GM15510 (cell line): Measurements from ENCODE around the gene TPTE2.

ENCODE experiments used
- POLR2A ChIP-seq: IDR thresholded peaks from 3 replicates; pipeline ENCODE4 v1.6.1; 2011; ENCODE audit warnings: borderline replicate concordance; ENCODE audit not compliant: insufficient read length; ENCODE audit errors: extremely low read depth

The TPTE2 gene

DNA sequence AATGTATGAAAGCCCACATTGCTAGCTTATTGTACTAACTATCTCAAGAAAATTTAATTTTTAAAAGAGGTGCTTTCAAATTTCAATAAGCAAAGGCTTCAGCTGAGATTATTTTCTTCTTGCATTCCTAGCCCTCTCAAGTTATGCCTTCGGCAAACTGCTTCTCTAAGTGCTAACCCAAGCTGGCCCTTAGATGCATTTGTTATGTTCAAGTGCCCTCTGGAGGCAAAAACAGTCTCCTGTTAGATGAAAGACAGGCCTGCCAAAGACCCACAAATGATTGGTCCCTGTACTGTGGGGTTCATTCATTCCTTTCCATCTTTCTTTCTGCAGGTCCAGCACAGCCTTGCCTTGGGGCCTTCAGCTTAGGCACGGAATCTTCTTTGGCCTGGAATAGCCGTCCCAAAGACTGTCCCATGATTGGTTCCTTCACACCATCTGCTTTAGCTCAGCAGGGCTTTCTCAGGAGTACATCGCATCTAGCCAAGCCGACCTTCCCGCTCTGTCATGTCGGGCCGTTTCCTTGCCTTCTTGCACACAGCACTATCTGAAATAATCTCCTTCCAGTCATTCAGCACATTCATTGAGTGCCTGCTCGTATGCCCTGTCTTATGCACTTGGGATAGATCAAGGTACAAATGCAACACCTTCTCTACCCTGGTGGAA lies 26.4 kb upstream of the TPTE2 start:
- TF ChIP-seq POLR2A: no peak

DNA sequence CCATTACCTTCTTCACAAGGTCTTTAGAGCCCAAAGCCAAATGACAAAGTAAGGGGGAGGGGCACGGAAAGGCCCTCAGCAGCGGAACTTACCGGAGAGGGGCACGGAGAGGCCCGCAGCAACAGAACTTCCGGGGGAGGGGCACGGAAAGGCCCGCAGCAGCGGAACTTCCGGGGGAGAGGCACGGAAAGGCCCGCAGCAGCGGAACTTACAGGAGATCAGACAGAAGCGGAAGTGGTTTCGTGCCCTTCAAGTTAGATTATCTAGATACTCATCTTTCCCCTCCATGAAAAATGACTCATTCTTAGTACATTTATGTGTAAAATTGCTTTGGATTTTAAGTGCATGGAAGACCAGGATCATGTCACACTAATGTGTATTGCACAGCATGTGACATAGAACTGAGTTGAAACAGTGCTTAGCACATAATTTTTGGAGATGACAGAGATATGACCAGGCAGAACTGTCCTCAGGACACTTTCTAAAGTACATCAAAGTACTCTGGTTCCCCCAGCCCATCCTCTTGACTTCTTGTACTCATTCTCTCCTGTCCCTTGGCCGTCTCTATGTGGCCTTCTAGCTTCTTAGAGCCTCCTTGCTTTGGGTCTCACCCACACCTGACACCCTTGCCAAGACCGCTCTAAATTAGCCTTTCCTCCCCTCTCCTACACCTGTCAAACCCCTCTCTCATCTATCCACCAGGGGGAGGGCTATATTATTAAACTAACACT lies 25.7 kb upstream of the TPTE2 start:
- TF ChIP-seq POLR2A: peak; percentile 50

DNA sequence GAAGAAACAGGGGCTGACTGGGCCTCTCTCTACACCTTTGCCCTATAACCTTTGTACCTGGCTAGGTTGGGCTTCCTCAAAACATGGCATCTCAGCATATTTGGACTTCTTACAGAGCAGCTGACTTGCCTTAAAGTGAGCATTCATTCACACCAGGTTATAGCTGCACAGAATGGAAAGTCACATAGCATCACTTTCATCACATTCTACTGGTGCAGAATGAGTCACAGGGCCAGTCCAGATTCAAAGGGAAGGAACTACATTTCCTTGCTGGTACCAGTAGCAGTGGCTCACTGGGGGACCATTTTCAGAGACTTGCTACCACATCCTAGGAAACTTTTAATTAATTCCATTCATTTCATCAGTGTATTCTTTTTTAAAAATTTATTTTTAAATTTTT lies 20.3 kb upstream of the TPTE2 start:
- TF ChIP-seq POLR2A: no peak

DNA sequence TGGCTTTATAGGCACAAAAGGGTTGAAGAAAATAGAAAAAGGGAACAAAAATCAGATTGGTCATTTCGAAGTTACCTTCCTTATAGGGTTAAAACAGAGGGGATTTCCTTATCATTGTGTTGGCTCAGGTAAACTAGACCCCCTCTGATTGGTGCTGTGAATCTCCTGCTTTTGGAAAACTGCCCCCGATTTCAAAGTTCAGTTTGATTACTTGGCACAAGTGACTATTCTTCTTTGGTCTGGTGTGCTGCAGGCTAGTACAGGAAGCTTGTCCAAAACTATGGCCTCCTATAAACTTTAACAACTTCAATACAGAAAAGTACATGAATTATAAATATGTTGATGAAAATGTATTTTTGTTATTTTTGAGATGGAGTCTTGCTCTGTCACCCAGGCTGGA lies 13.9 kb upstream of the TPTE2 start:
- TF ChIP-seq POLR2A: no peak

DNA sequence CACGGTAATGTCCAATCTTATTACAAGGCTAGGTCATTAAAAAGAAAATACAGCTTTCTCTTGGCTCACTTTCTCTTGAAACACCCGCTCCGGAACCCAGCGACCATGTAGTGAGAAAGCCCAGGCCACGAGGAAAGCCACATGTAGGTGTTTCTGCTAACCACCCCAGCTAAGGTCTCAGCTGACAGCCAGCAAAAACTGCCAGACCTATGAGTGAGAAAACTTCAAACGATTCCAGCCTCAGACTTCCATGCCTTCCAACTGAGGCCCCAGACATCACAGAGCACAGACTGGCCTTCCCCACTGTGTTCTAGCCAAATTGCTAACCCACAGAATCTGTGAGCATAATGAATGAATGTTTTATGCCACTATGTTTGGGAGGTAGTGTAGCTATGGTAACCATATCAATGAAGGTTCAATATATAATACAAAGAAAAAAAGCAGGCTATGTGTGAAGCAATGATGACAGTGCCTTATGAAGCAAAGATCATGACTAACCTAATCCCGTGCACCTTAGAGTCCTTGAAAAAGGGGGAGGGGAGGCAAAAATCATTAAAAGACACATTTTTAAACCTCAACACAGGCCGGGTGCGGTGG lies 11.9 kb upstream of the TPTE2 start:
- TF ChIP-seq POLR2A: no peak

DNA sequence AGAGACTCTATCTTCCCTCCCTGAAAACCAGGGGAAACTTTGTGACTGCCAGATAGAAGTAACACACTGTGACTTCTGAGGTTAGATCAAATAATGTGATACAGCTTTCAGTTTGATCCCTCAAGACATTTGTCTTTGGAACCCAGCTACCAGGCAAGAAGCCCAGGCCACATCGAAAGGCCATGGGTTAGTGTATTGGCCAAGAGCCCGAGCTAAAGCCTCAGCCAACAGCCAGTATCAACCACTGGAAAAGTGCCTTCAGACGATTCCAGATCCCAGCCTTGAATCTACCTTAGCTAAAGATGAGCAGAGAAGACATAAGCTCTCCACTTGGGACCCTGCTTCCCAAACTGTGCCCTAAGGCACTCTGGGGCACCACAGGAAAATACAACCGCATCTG lies 10.9 kb upstream of the TPTE2 start:
- TF ChIP-seq POLR2A: no peak

DNA sequence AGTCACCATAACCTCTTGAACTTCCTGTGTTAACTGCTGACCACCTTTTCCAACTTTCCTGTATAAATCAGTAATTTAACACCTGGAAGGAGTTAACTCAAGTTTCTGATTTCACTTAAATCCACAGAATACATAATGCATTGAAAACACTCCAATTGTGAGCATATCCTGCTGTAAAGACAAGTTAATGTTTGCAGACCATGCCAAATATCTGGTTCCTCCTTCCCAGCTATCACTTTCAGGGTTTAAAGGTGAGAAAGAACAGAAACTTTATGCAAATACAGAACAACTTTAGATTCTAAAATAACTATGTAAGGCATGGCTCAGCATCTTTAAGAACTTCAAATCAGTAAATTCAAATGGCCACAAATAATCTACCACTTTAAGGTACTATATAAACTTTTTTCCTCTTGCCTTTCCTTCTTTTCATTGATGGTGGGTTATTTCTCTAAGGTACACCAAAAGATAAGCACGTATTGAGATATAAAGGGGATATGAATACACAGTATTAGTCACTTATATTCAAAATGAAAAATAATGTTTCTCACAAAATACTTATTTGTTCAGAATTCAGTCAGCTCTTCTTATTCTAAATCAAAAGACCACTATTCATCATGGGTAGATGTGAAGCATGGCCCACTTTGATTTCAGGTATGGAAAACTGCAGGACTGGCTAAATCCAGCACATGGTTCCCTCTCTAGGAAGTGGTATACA lies 6.6 kb upstream of the TPTE2 start:
- TF ChIP-seq POLR2A: no peak

DNA sequence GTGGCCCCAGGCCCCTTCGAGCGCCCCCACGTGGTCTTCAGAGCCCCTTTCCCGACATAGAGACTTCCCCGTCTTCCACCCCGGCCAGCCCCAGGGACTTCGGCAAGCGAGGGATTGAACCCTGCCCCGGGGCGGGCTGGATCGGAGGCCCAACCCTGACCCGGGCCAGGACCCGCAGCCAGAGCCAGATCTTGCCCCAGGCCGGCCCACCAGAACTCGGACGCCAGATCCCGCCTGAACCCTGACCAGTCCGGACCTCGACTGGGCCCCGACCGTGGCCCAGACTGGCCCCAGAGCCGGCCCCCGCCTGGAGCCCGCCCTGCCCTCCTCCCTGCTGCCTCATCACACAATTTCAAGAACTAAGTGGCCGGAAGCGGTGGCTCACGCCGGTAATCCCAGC lies 253 bp upstream of the TPTE2 start:
- no peak for TF ChIP-seq POLR2A

DNA sequence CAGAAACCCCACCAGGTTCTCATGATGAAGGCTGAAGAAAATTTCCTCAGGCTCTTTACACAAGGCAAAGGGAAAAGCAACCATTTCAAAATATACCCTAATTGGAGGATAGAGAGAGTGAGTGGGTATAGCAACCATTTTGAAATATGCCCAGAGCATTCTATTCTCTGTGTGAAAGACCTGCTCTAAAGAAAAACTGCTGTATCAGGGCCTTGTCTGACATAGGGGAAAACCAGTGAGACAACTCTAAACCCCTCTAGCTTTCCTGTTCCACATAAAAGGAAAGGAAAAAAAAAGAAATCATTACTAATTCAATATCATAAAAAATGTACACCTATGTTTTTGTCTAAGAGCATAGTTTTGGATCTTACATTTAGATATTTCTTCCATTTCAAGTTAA lies 42.3 kb downstream of the TPTE2 start:
- no peak for TF ChIP-seq POLR2A

DNA sequence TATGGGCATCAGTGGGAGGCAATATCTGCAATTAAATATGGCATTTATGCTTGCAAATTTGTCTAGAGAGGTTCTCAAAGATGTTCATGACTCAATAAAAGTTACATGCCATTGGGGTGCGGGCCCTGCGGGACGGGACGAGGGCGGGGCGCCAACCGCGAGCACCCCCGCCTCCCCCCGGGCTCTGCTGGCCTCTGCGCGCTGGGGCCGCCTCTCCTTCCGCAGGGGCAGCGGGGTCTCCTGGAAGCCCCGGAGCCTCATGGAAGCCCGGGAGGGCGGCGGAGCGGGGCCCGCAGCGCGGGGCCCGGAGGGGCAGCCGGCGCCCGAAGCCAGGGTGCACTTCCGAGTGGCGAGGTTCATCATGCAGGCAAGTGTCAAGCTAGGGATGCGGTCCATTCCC lies 179.2 kb downstream of the TPTE2 start:
- no peak for TF ChIP-seq POLR2A
